Glutamatergic neuron (in vitro differentiated cells): ENCODE data around the gene LRP10. TPM values are rescaled to one million over a fixed set of nuclear protein-coding genes. Genes with fewer than 3 reads are reported as not detected.
A peak's percentile ranks its signal among the peaks of the same experiment; 100 is the strongest.

Experiments used
- DNase-seq: peaks from one replicate; pipeline ENCODE4 v3.0.0; 2022
- H3K27ac Mint-ChIP-seq: one replicate; pipeline ENCODE4 v1.8.0; 2020; ENCODE audit warnings: mild to moderate bottlenecking, mixed read lengths, inconsistent platforms; ENCODE audit not compliant: unreplicated experiment
- H3K27me3 Mint-ChIP-seq: one replicate; pipeline ENCODE4 v1.8.0; 2020; ENCODE audit warnings: mild to moderate bottlenecking, moderate library complexity, mixed read lengths, inconsistent platforms; ENCODE audit not compliant: unreplicated experiment
- H3K36me3 Mint-ChIP-seq: one replicate; pipeline ENCODE4 v1.8.0; 2020; ENCODE audit warnings: mild to moderate bottlenecking, mixed read lengths, inconsistent platforms; ENCODE audit not compliant: unreplicated experiment
- H3K4me1 Mint-ChIP-seq: one replicate; pipeline ENCODE4 v1.8.0; 2020; ENCODE audit warnings: mild to moderate bottlenecking, low read depth, mixed read lengths, inconsistent platforms; ENCODE audit not compliant: unreplicated experiment
- H3K4me3 Mint-ChIP-seq: one replicate; pipeline ENCODE4 v1.8.0; 2020; ENCODE audit warnings: mild to moderate bottlenecking, mixed read lengths, inconsistent platforms; ENCODE audit not compliant: unreplicated experiment
- H3K9me3 Mint-ChIP-seq: one replicate; pipeline ENCODE4 v1.8.0; 2020; ENCODE audit warnings: mild to moderate bottlenecking, moderate library complexity, mixed read lengths, inconsistent platforms; ENCODE audit not compliant: unreplicated experiment
- total RNA-seq: library from RNA; stranded (reverse); fragmentation: NEBNext Ultra II Directional; extraction: Animal tissue kit (Norgen Biotek cat#: 25700); gene quantifications from one replicate; pipeline ENCODE4 v1.2.1, GENCODE V29; 2021; ENCODE audit not compliant: unreplicated experiment
- TF ChIP-seq, protein P1 (sequence below): fragments of 200-600 bp; sonication (generic); IDR thresholded peaks from one replicate; pipeline ENCODE4 v1.5.0; 2021; ENCODE audit not compliant: partially characterized antibody, unreplicated experiment

Gene LRP10
- total RNA-seq, 1 donor from 2014 or later: 15.1 TPM

DNA sequence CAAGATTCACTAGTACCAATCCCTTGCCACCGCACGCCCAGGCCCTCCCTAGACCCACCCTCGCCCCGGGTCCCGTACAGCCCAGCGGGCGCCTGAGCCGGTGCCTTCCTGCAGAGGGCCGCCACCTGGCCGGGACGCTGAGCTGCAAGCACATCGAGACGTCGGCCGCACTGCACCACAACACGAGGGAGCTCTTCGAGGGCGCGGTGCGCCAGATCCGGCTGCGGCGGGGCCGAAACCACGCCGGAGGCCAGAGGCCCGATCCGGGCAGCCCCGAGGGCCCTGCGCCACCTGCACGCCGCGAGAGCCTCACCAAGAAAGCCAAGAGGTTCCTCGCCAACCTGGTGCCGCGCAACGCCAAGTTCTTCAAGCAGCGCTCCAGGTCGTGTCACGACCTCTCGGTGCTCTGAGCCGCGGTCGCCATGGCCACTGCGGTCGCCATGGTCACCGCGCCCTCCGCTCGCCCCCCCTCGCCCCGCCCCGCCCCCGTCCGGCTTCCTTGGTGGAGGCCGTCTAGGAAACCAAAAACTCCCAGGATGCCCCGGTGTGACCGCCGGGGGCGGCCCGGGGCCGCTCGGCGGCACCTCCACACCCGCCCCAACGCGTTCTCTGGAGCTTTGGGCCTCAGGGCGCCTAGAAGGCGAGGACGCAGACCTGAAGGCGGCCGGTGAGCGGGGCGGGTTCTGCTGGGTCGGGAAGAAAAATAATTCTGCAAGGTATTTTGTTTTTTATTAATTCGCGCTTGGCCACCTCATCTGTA, 15.1 kb downstream of the LRP10 start:
- H3K9me3 Mint-ChIP-seq: peaks cover 33% of the 10 kb centered on the region

DNA sequence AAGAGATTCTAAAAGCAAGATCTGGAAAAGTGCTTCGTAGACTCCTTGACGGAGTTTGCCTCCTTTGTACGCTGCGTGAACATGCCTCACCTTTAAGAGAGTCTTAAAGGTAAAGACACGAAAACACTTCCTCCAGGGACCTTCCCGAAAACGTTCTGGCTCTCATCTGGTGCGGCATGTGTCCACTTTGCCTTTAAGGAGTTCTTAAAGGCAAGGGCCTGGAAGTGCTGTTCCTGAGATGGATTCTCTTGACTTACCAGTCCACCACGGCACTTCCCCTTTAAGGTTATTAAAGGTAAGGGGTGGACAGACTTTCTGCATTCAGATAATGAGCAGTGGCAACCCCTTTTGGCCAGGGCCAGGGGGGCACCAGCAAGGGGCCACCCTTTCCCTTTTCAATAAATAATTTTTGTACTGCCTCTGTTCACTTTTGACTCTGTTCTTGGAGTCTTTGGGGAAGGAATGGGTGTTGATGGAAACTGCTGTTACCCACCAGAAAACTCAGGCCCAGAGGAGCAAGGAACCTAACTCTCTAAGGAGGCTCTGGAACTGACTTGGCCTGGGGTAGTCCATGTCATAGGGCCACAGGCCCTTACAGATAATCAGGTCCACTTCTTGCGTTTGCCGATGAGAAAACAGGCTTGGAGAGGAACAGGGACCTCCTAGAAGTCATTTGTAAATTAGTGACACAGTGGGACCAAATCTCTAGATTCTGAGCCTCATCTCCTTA, 15.9 kb downstream of the LRP10 start:
- Mint-ChIP-seq H3K27me3 (peaks cover 29% of the 10 kb centered on the region), H3K36me3 (peaks cover 8% of the 10 kb centered on the region), H3K4me1 (peaks cover 56% of the 10 kb centered on the region), H3K9me3 (peaks cover 32% of the 10 kb centered on the region), H3K27ac (peak overlapping the region; percentile 100), H3K4me3 (peak overlapping the region; percentile 99)
- TF ChIP-seq, protein P1, sequence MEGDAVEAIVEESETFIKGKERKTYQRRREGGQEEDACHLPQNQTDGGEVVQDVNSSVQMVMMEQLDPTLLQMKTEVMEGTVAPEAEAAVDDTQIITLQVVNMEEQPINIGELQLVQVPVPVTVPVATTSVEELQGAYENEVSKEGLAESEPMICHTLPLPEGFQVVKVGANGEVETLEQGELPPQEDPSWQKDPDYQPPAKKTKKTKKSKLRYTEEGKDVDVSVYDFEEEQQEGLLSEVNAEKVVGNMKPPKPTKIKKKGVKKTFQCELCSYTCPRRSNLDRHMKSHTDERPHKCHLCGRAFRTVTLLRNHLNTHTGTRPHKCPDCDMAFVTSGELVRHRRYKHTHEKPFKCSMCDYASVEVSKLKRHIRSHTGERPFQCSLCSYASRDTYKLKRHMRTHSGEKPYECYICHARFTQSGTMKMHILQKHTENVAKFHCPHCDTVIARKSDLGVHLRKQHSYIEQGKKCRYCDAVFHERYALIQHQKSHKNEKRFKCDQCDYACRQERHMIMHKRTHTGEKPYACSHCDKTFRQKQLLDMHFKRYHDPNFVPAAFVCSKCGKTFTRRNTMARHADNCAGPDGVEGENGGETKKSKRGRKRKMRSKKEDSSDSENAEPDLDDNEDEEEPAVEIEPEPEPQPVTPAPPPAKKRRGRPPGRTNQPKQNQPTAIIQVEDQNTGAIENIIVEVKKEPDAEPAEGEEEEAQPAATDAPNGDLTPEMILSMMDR: no peak
- peak; percentile 67 for DNase-seq

More for the DNA sequence above, 15.1 kb downstream of the LRP10 start:
- DNase-seq: peak; percentile 84
- H3K27ac Mint-ChIP-seq: peak overlapping the region; percentile 100
- H3K4me1 Mint-ChIP-seq: peaks cover 57% of the 10 kb centered on the region
- peaks cover 34% of the 10 kb centered on the region for H3K27me3 Mint-ChIP-seq
- peak overlapping the region; percentile 99 for H3K4me3 Mint-ChIP-seq
- H3K36me3 Mint-ChIP-seq: peaks cover 8% of the 10 kb centered on the region
- TF ChIP-seq, protein P1: no peak

DNA sequence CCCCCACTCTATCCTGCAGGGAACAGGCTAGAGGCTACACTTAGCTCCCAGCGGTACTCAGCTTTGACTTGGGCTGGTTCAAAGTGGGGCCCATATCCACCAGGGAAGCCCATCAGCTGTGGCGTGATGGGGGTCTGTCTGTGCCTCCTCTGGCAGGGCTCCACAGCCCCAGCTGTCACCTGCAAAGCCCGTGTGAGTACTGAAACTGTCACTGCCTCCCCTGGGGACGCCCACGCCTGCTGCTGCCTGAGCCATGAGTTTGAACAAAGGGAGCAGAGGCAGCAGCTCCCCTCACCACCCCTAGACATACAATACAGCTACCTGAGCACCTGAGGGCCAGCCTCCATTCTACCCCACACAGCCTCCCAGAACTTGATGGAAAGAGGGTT, 16.4 kb downstream of the LRP10 start:
- Mint-ChIP-seq H3K4me3 (peak overlapping the region; percentile 99), H3K4me1 (peaks cover 57% of the 10 kb centered on the region), H3K9me3 (peaks cover 33% of the 10 kb centered on the region), H3K27me3 (peaks cover 24% of the 10 kb centered on the region), H3K27ac (peak overlapping the region; percentile 100), H3K36me3 (peaks cover 8% of the 10 kb centered on the region)
- TF ChIP-seq, protein P1: no peak
- DNase-seq: peak; percentile 82

DNA sequence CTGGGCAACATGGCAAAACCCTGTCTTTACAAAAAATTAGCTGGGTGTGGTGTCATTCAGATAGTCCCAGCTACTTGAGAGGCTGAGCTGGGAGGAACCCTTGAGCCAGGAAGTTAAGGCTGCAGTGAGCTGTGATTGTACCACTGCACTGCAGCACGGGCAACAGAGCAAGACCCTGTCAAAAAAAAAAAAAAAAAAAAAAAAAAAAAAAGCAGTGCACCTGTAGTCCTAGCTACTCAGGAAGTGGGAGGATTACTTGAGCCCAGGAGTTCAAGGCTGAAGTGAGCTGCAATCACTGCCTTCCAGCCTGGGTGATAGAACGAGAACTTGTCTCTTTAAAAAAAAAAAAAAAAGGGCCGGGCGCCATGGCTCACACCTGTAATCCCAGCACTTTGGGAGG, 17.1 kb downstream of the LRP10 start:
- TF ChIP-seq, protein P1: no peak
- peaks cover 7% of the 10 kb centered on the region for H3K36me3 Mint-ChIP-seq
- peak overlapping the region; percentile 100 for H3K27ac Mint-ChIP-seq
- H3K9me3 Mint-ChIP-seq: peaks cover 29% of the 10 kb centered on the region
- no peak for DNase-seq
- H3K27me3 Mint-ChIP-seq: peaks cover 23% of the 10 kb centered on the region
- H3K4me1 Mint-ChIP-seq: peaks cover 62% of the 10 kb centered on the region
- no peak overlapping the region for H3K4me3 Mint-ChIP-seq

DNA sequence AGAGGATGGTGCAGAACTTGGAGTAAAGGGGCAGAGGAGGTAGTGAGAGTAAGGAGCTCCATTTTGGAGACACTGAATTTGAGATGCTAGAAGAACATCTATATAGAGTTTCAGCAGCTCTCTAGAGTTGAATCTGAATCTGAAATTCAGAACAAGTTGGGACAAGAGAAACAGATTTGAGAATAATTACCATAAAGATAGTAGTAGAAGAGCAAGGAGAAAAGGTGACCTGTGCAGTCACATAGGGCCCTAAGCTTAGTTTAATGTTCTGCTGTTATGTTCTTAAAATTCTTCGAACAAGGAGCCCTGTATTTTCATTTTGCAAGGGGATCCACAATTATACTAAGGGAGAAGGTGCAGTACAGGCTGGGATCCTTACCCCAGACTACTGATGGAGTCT, 18.9 kb downstream of the LRP10 start:
- Mint-ChIP-seq H3K4me3 (peak overlapping the region; percentile 14), H3K36me3 (peaks cover 4% of the 10 kb centered on the region), H3K27ac (peak overlapping the region; percentile 59), H3K9me3 (peaks cover 25% of the 10 kb centered on the region), H3K27me3 (peaks cover 14% of the 10 kb centered on the region), H3K4me1 (peaks cover 50% of the 10 kb centered on the region)
- no peak for DNase-seq
- TF ChIP-seq, protein P1: no peak
